Esophagus squamous epithelium (tissue), 5 donors: ENCODE data around the gene TRPC5OS. TPM values are rescaled to one million over a fixed set of nuclear protein-coding genes. Genes with fewer than 3 reads are reported as not detected.

ENCODE experiments used
- DNase-seq: peaks from one replicate; lab custom pipeline; 2025; lab: John Stamatoyannopoulos, UW
- H3K27ac ChIP-seq, 4 donors: fragments of 200-600 bp; sonication (generic); one replicate each; pipeline ENCODE4 v1.5.1; 2016 to 2019; ENCODE audit warnings: mild to moderate bottlenecking in 1 of 4
- H3K27me3 ChIP-seq, 4 donors: fragments of 200-600 bp; sonication (generic); 1 replicate in 3 of 4; 2 replicates in 1 of 4; pipeline versions ENCODE4 v1.5.1 to v1.6.0; 2017 to 2021; ENCODE audit warnings: antibody characterized with exemption in 1 of 4
- H3K36me3 ChIP-seq, 3 donors: fragments of 200-600 bp; sonication (generic); one replicate each; pipeline ENCODE4 v1.5.1; 2016 to 2019
- H3K4me1 ChIP-seq, 3 donors: fragments of 200-600 bp; sonication (generic); one replicate each; pipeline ENCODE4 v1.5.1; 2017 to 2019
- H3K4me3 ChIP-seq, 4 donors: fragments of 200-600 bp; sonication (generic); 1 replicate in 3 of 4; 2 replicates in 1 of 4; pipeline ENCODE4 v1.5.1; 2016 to 2019; ENCODE audit warnings: mild to moderate bottlenecking in 2 of 4, moderate library complexity in 1 of 4
- H3K9me3 ChIP-seq, 3 donors: fragments of 200-600 bp; sonication (generic); one replicate each; pipeline ENCODE4 v1.5.1; 2016 to 2019
- POLR2A ChIP-seq, 4 donors: fragments of 450-650 bp; IDR thresholded peaks; one replicate each; pipeline ENCODE4 v1.6.1; 2017; ENCODE audit warnings: antibody characterized with exemption in 4 of 4, mild to moderate bottlenecking in 4 of 4, moderate library complexity in 3 of 4
- WGBS, 2 donors: methylation state at CpG; one replicate each; pipeline ENCODE4 v1.1.5; 2018; 5-methylcytosine and 5-hydroxymethylcytosine counted together
- intact Hi-C: fragments of 100-400 bp; cut with DNase I; formaldehyde crosslinking; loops from one replicate; pipeline ENCODE4 v1.15.0; 2022
- total RNA-seq, 4 donors: library from RNA; depleted of rRNA; stranded (reverse); fragments of >200 nt; gene quantifications; one replicate each; pipeline ENCODE4 v1.1.0, GENCODE V29; 2016
- TF ChIP-seq, protein P1 (sequence below), 6 experiments: fragments of 450-650 bp in 4 of 6; fragments of 200-600 bp in 2 of 6; sonication (generic) in 2 of 6; IDR thresholded peaks; one replicate each; pipeline ENCODE4 v1.5.1; 2016 to 2019; ENCODE audit warnings: antibody characterized with exemption in 6 of 6, mild to moderate bottlenecking in 4 of 6, moderate library complexity in 4 of 6
- donor health status: DM: yes; HTN: yes; CAD: no.

TRPC5OS gene
- total RNA-seq, 4 donors from 2014 or later: not detected

DNA sequence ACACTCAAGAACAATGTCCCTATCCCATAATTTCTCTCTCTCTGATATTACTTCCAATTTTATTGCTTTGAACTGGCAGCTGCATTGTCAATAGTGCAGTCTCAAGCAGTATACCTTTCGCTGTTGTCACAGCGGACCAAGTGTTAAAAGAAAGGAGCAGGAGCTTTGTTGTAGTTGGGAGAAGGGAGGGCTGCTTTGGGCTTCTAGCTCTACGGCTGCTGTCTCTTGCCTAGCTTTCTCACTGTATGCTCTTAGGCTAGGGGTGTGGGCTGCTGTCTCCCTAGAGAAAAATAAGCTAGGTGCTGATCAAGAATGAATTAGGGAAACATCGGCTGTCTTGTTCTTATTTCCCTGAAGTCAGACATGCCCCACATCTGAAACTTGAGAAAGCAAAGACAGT is 52.5 kb downstream of the TRPC5OS start:
- no peak for DNase-seq
- Histone ChIP-seq H3K36me3 (no peaks in the 10 kb centered on the region), H3K4me3 (no peak overlapping the region), H3K27ac (no peak overlapping the region), H3K9me3 (no peaks in the 10 kb centered on the region), H3K4me1 (no peaks in the 10 kb centered on the region), H3K27me3 (no peaks in the 10 kb centered on the region)
- intact Hi-C loops: no loop called here
- TF ChIP-seq, protein P1, sequence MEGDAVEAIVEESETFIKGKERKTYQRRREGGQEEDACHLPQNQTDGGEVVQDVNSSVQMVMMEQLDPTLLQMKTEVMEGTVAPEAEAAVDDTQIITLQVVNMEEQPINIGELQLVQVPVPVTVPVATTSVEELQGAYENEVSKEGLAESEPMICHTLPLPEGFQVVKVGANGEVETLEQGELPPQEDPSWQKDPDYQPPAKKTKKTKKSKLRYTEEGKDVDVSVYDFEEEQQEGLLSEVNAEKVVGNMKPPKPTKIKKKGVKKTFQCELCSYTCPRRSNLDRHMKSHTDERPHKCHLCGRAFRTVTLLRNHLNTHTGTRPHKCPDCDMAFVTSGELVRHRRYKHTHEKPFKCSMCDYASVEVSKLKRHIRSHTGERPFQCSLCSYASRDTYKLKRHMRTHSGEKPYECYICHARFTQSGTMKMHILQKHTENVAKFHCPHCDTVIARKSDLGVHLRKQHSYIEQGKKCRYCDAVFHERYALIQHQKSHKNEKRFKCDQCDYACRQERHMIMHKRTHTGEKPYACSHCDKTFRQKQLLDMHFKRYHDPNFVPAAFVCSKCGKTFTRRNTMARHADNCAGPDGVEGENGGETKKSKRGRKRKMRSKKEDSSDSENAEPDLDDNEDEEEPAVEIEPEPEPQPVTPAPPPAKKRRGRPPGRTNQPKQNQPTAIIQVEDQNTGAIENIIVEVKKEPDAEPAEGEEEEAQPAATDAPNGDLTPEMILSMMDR (IDR thresholded peaks at IDR 0.05): no peak
- no peak for TF ChIP-seq POLR2A (IDR thresholded peaks at IDR 0.05)
- WGBS, 2 donors: 79 to 86% methylated on average over 1 to 4 of the region's 4 CpGs

Other genes starting within 250 kb of the TRPC5OS start
- gene ALG13, start 195.0 kb upstream of the TRPC5OS start, total RNA-seq: 10 to 100 TPM; 42.5 to 51.7 (median 43.8) TPM
- not detected for gene TRPC5, start 206.6 kb downstream of the TRPC5OS start, total RNA-seq
- not detected for gene RTL4, start 206.8 kb downstream of the TRPC5OS start, total RNA-seq